OCI-LY1 (cell line): ENCODE measurements around the gene MTUS2.

Source experiments
- H2AFZ ChIP-seq: fragments of 200-600 bp; sonication (generic), shearing (Covaris generic); 2 replicates; pipeline ENCODE4 v1.6.0; 2014; ENCODE audit warnings: antibody characterized with exemption, mild to moderate bottlenecking, low read length
- H3F3A ChIP-seq: fragments of 200-600 bp; sonication (generic), shearing (Covaris generic); 2 replicates; pipeline ENCODE4 v1.6.0; 2014; ENCODE audit warnings: mild to moderate bottlenecking, antibody characterized with exemption, low read length, moderate library complexity; ENCODE audit not compliant: insufficient read depth
- H3K27ac ChIP-seq: fragments of 200-600 bp; sonication (generic); 2 replicates; pipeline ENCODE4 v1.5.1; 2014; ENCODE audit warnings: low read length, mixed run types, mild to moderate bottlenecking, low read depth; ENCODE audit not compliant: poor library complexity, severe bottlenecking
- H3K27me3 ChIP-seq: fragments of 200-600 bp; sonication (generic); 2 replicates; pipeline ENCODE4 v1.6.0; 2014; ENCODE audit warnings: antibody characterized with exemption, mild to moderate bottlenecking, low read length, moderate library complexity; ENCODE audit not compliant: insufficient read depth
- H3K36me3 ChIP-seq: fragments of 200-600 bp; sonication (generic); 2 replicates; pipeline ENCODE4 v1.6.1; 2014; ENCODE audit warnings: mild to moderate bottlenecking, antibody characterized with exemption, low read length, moderate library complexity, mixed read lengths; ENCODE audit not compliant: insufficient read depth
- H3K4me1 ChIP-seq: fragments of 200-600 bp; sonication (generic); 2 replicates; pipeline ENCODE4 v1.5.1; 2014; ENCODE audit warnings: mild to moderate bottlenecking, low read length, moderate library complexity; ENCODE audit not compliant: insufficient read depth, severe bottlenecking
- H3K4me2 ChIP-seq: fragments of 200-600 bp; sonication (generic), shearing (Covaris generic); 2 replicates; pipeline ENCODE4 v1.6.1; 2014; ENCODE audit warnings: low read length
- H3K4me3 ChIP-seq: fragments of 200-600 bp; sonication (generic); 2 replicates; pipeline ENCODE4 v1.5.1; 2014; ENCODE audit warnings: low read length, low read depth, mild to moderate bottlenecking, mixed read lengths; ENCODE audit not compliant: poor library complexity, severe bottlenecking
- H3K79me2 ChIP-seq: fragments of 200-600 bp; shearing (Covaris generic); 2 replicates; pipeline ENCODE4 v1.6.1; 2016; ENCODE audit warnings: mixed run types, low read length, mixed read lengths; ENCODE audit not compliant: insufficient read depth
- H3K9ac ChIP-seq: fragments of 200-600 bp; sonication (generic), shearing (Covaris generic); 2 replicates; pipeline ENCODE4 v1.6.1; 2014; ENCODE audit warnings: mild to moderate bottlenecking, low read length, mixed read lengths
- H3K9me2 ChIP-seq: fragments of 200-600 bp; sonication (generic), shearing (Covaris generic); 2 replicates; pipeline ENCODE4 v1.6.1; 2014; ENCODE audit warnings: low read depth, mild to moderate bottlenecking, low read length, mixed read lengths
- H3K9me3 ChIP-seq: fragments of 200-600 bp; shearing (Covaris generic); 2 replicates; pipeline ENCODE4 v1.6.1; 2014; ENCODE audit warnings: low read length, mixed read lengths
- H4K20me1 ChIP-seq: fragments of 200-600 bp; sonication (generic), shearing (Covaris generic); 2 replicates; pipeline ENCODE4 v1.6.0; 2016; ENCODE audit warnings: mild to moderate bottlenecking, low read length; ENCODE audit not compliant: insufficient read depth
- CTCF ChIP-seq: fragments of 200-600 bp; sonication (generic), shearing (Covaris generic); IDR thresholded peaks from 2 replicates; pipeline ENCODE4 v1.5.1; 2017; ENCODE audit warnings: mild to moderate bottlenecking, antibody characterized with exemption, low read length, moderate library complexity, mixed read lengths
- EZH2 ChIP-seq: fragments of 200-600 bp; sonication (generic), shearing (Covaris generic); IDR thresholded peaks from 2 replicates; pipeline ENCODE4 v1.8.0; 2017; ENCODE audit warnings: borderline replicate concordance, mixed run types, mild to moderate bottlenecking, antibody characterized with exemption, low read length, moderate library complexity, mixed read lengths

MTUS2 gene

GRCh38 chr13:29318741-29319140, 498.6 kb downstream of the MTUS2 start:
- Histone ChIP-seq H3K79me2 (no peaks in the 10 kb centered on the region), H3K36me3 (no peaks in the 10 kb centered on the region)
- no peak for TF ChIP-seq EZH2
- TF ChIP-seq CTCF = no peak

GRCh38 chr13:29319451-29319850, 499.3 kb downstream of the MTUS2 start:
- Histone ChIP-seq H3K9me2 (no peaks in the 10 kb centered on the region), H3K27me3 (no peaks in the 10 kb centered on the region; the same call in 1 of the 2 replicates), H4K20me1 (no peaks in the 10 kb centered on the region), H3K4me3 (no peak overlapping the region), H3K4me2 (no peak overlapping the region), H2AFZ (no peak overlapping the region), H3K9me3 (no peaks in the 10 kb centered on the region), H3K9ac (no peak overlapping the region), H3K27ac (no peak overlapping the region), H3K36me3 (no peaks in the 10 kb centered on the region), H3K4me1 (no peaks in the 10 kb centered on the region), H3F3A (no peaks in the 10 kb centered on the region), H3K79me2 (no peaks in the 10 kb centered on the region)
- TF ChIP-seq CTCF = no peak
- no peak for TF ChIP-seq EZH2

More at GRCh38 chr13:29318741-29319140, 498.6 kb downstream of the MTUS2 start:
- Histone ChIP-seq H3K27me3 (no peaks in the 10 kb centered on the region; the same call in 1 of the 2 replicates), H3K4me1 (no peaks in the 10 kb centered on the region), H3K4me2 (no peak overlapping the region), H3F3A (no peaks in the 10 kb centered on the region), H3K9me3 (no peaks in the 10 kb centered on the region), H2AFZ (no peak overlapping the region), H3K9me2 (no peaks in the 10 kb centered on the region), H3K4me3 (no peak overlapping the region), H3K27ac (no peak overlapping the region), H4K20me1 (no peaks in the 10 kb centered on the region), H3K9ac (no peak overlapping the region)

- Histone ChIP-seq H4K20me1 (no peaks in the 10 kb centered on the region), H3K27ac (no peak overlapping the region), H3K36me3 (no peaks in the 10 kb centered on the region), H2AFZ (no peak overlapping the region), H3K27me3 (no peaks in the 10 kb centered on the region; the same call in 1 of the 2 replicates), H3K79me2 (no peaks in the 10 kb centered on the region), H3K9me3 (no peaks in the 10 kb centered on the region), H3F3A (no peaks in the 10 kb centered on the region), H3K4me2 (no peak overlapping the region), H3K9me2 (no peaks in the 10 kb centered on the region), H3K4me1 (no peaks in the 10 kb centered on the region), H3K4me3 (no peak overlapping the region), H3K9ac (no peak overlapping the region)
- TF ChIP-seq CTCF (no peak), EZH2 (no peak)
Observed at GRCh38 chr13:29323954-29324353, 503.8 kb downstream of the MTUS2 start.
